GM18909 (cell line): Measurements from ENCODE around the gene DCTN5.
A peak's percentile ranks its signal among the peaks of the same experiment; 100 is the strongest.

Experiments used
- ATAC-seq: cut with Tn5 transposase; IDR thresholded peaks from one replicate; pipeline ENCODE4 v1.9.1; 2021; ENCODE audit warnings: mild to moderate bottlenecking; ENCODE audit not compliant: unreplicated experiment, poor library complexity

Gene DCTN5

DNA sequence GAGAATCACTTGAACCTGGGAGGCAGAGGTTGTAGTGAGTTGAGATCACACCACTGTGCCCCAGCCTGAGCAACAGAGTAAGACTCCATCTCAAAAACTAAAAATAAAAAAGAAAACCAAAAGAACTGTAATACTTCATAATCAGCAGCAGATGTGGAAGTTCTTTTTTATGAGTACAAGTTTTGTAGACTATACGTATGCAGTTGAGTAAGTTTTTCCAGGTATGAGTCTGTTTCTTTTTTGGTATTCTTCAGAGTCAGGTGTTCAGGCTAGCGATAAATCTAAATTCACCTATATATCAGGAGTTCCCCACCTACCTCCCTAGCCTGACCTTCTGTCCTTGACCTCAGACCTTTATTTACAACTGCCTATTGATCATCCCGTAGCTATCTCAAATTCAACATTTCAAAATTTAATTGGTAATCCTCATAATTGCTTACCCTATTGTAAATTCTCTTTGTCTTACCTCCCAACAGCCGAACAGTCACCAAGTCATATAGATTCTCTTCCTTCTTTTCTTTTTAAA is 10.7 kb downstream of the DCTN5 start:
- ATAC-seq, result no peak

DNA sequence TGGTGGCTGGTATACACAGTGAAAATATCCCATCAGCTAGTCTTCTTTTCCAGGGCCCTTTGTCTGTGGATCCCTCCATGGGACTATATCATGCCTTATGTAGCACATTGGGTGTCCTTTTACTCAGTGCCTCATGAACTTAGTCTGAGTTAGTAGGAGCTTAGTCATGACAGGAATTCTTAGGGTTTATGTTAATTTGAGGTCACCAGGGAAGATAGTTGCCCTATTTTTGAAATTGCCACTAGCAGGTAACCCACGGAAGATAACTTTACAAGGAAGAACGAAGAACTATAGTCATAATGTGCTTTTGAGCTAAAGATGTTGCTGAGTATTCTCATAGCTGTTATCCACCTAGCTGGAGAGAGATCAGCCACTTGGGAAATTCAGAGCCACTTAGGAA is 22.7 kb downstream of the DCTN5 start:
- no peak for ATAC-seq

DNA sequence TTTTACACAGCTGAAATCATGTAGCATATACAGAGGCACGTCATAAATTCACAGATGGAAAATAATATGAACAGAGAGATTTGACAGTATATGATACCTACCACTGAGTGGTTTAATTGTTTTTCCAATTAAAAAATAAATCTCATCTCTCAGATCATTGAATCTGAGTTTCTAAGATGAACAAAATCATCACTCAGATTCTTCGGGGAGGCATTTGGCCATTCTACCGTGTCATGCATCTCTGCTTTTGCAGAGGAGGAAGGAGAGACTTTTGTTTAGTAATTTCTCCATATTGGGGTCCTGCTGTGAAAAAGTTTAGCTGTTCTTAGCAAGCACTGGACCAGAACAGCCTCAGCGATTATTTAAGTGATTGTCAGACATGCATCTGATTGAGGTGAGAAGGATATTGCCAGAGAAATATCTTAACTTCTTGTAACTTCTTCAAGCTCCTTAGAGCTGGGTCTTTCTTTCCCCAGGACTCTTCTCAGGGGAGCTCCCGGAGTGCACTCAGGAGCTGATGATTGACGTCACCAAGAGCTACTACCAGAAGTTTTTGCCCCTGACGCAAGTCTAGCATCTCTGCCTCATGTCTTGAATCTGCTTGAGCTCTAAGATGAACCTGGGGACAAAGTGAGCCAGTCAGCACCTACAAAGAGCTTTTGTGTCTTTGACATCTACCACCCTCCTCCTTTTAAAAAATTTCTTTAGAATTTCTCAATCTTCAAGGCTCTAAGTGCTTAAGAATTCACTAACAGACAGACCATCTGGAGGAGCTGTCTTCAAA is 25.5 kb downstream of the DCTN5 start:
- no peak for ATAC-seq

DNA sequence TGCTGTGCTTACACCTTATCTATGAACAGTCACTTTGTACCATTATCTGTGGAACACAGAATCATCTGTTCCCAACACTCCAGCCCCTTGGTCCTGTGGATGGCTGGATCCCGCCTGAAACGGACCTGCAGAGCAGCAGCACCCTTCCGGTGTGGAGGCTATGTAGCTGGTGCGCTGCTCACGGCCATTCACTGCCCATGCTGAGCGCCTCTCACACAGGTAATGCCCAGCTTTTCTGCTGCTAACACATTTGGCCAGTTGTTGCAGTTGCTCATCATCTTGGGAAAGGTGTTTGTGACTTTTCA is 26.0 kb downstream of the DCTN5 start:
- ATAC-seq, result no peak

DNA sequence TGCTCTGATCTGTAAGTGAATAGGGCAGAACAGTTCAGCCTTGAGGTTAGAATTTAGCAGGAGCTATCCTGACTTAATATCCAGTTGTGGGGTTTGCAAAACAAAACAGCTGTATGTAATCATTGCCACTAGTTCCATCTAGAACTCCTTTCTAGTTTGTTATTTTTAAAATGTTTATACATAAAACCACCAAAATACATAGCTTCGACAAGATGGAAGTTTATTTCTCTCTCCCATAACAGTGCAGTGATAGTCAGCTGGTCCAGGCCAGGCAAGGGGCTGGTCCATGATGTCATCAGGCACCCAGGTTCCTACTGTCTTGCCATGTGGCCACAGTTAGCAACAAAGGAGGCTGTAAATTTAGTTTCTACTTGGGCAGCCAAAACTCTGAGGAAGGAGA is 27.0 kb downstream of the DCTN5 start:
- ATAC-seq, result no peak

DNA sequence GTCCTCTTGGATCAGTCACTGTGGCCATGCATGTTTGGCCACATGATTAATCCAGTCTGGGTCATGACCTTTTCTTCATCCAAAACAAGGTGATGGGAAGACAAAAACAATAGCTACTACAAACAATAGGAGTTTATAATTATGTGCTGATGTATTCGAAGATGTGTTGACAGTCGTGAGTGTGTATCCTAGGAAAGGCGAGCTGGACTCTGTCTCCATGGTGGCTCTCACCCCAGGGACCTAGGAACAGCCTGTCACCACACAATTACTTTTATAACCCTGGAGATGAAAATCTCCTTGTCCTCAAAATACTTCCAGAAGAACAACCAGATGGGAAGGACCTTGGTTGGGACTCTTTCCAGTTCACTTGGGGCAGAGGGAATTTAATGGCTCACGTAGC is 27.6 kb downstream of the DCTN5 start:
- ATAC-seq, result no peak

DNA sequence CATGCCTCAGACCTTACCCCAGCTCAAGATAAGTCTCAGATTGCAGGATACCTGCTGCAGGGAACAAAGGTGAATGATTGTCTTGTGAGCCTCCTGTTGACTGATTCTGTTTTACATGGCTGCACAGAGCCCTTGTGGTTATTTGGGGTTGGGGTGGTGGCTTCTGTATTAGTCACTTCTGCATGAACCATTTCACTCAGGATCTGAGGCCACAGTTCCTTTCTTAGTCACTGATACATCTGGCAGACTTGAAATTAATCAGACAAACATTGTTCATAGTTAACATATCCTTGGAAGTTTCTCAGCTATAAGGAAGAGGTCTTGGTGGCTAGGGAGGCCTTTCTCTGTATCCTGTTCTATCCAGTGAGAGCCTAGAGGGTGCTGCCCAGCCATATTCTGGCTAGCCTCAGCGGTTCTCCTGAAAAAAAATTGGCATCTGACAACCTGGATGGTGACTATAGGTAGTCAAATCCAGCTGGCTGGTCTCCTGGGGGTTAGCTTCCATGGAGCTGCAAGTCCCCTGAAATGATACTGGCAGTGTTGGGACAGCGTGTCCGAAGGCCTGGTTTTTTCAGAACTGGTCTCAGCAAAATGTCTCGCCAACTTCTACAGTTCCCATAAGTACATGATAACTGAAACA is 29.0 kb downstream of the DCTN5 start:
- ATAC-seq, result peak; percentile 89

DNA sequence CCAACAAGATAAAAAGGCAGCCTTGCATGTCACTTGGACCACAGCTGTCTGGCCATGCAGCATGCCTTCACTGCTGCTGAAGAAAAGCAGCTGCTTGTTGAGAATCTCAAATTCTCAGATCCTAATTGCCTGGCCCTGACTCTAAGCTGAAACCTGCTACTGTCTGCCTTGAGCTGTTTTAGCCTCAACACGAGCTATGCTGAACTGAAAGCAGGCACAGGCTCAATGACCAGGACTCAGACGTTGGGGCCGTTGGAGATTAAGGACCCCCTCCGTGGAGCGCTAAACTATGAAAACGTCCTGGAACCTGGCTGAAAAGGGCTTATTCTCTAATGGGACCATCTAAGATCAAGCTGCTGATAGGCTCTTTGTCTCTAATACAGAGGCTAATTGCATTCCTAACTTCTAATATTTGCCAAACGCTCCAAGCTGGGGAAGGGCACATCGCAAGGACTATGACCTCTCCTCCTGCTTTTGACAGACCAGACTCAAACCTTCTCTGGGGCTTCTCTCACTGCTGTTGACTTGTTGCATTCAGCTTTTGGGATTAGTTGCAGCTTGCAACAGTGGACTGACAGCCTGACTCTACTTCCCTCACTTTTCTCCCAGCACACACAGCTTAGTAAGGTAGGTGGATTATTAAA is 32.8 kb downstream of the DCTN5 start:
- ATAC-seq, result no peak

DNA sequence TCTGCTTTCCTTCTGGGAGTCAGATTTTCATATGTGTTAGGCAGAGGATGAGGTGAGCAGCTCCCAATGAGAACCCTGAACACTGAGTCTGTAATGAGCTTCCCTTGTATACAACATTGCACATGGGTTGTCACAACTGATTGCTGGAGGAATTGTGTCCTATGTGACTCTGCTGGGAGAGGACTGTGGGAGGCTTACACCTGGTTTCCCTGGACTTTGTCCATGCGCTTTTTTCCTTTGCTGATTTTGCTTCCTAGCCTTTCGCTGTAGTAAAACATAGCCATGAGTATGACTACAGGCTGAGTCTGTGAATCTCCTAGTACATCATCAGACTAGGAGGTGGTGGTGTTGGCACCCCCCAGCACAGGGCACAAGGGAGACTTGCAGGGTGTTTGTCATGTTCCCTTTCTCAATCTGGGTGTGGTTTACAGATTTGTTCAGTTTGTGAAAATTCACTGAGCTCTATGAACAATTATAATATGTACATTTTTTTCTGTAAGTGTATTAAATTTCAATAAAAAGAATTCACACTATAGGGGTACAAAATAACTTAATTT is 35.7 kb downstream of the DCTN5 start:
- no peak for ATAC-seq

DNA sequence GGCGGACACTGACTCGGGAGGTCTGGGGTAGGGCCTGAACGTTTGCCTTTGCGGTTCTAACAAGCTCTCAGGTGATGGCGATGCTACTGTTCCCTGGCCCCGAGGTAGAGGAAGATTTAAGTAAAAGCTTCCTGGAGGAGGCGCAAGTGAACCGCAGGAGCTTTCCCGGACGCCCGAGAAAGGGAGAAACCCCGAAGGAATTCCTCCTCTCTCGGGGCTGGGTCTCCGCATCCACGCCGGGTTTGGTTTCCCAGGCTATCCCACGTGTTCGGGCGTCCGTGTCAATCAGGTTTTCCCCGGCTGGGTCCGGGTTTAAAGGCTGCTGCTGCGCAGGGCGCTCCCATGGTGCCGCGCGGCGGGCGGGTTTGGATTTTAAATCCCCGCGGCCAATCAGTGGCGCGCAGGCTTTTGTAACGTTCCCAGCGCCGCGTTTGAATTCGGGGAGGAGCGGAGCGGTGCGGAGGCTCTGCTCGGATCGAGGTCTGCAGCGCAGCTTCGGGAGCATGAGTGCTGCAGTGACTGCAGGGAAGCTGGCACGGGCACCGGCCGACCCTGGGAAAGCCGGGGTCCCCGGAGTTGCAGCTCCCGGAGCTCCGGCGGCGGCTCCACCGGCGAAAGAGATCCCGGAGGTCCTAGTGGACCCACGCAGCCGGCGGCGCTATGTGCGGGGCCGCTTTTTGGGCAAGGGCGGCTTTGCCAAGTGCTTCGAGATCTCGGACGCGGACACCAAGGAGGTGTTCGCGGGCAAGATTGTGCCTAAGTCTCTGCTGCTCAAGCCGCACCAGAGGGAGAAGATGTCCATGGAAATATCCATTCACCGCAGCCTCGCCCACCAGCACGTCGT is 37.4 kb downstream of the DCTN5 start, which contains the start of gene PLK1:
TSS of gene PLK1 (plus strand) at position 460 of the 844 bp plus-strand sequence. CDS start at position 504, 44 bp downstream.
- peak; percentile 82 for ATAC-seq

DNA sequence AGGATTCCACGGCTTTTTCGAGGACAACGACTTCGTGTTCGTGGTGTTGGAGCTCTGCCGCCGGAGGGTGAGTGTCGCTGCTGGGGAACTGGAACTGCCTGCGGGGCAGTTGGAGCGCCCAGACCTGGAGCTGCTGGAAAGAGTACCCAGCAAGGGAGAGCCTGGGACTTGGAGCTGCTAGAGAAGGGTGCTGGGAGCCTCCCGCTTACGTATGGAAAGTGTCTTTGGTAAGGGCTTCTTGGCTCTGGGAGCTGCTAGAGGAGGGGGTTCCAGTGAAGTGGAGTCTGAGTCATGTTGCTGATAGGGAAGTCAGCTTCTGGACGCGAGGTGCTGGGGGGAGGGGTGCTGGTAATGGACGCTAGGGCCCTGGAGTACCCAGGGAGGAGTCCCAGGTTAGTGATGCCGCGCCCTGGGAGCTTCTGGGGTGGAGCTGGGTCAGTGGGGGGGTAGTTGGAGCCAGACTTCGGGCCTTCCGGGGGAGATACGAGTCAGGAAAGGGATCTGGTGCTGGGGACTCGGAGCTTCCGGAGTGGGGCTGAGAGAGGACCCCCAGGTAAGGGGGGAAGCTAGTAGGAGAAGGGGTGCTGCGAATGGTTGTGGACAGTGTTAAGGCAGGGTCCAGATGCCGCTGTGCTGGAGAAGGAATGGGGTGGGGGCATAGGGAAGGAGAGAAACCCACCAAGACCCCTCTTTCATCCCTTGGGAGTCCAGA is 38.2 kb downstream of the DCTN5 start:
- ATAC-seq, result no peak

DNA sequence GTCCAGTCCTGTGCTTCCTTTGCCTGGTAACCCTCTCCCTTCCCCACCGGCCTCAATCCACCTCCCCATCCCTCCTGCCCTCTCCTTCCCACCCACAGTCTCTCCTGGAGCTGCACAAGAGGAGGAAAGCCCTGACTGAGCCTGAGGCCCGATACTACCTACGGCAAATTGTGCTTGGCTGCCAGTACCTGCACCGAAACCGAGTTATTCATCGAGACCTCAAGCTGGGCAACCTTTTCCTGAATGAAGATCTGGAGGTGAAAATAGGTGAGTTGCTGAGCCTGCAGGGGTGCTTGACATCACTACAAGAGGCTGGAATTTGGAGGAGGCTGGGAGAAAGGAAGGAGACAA is 38.7 kb downstream of the DCTN5 start:
- no peak for ATAC-seq

DNA sequence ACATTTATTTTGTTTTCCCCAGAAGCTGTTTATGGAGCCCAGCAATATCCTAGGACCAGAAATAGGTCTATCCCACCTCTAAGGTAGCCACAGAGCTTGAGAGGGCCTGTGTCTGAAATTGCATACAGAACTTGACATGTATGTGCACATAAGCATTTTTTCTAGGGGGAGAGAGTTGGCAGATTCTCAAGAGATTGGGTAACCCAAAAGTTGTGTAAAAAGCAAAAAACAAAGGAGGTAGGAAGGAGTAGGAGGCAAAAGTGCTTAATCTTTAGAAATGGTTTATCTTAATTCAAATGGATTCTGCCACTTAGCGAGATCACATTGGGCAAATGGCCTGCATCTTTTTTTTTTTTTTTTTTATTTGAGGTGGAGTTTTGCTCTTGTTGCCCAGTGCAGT is 40.9 kb downstream of the DCTN5 start:
- no peak for ATAC-seq

DNA sequence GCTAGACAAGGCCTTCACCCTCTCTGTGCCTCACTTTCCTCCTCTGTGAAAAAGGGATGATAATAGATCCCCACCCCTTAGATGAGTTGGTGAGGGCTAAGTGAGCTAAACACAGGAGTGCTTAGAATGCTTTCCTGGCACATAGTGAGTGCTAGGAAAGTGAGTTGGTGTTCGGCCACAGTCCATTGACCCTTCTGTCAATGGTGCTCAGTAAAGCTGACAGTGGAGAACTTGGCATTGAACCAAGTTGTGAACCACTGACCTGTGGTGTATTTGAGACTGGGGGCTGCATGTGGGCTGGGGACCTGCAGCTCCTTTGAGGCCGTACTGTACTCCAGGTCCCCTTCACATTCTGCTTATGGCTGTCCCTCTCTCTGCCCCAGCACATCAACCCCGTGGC is 42.2 kb downstream of the DCTN5 start:
- ATAC-seq, result no peak

DNA sequence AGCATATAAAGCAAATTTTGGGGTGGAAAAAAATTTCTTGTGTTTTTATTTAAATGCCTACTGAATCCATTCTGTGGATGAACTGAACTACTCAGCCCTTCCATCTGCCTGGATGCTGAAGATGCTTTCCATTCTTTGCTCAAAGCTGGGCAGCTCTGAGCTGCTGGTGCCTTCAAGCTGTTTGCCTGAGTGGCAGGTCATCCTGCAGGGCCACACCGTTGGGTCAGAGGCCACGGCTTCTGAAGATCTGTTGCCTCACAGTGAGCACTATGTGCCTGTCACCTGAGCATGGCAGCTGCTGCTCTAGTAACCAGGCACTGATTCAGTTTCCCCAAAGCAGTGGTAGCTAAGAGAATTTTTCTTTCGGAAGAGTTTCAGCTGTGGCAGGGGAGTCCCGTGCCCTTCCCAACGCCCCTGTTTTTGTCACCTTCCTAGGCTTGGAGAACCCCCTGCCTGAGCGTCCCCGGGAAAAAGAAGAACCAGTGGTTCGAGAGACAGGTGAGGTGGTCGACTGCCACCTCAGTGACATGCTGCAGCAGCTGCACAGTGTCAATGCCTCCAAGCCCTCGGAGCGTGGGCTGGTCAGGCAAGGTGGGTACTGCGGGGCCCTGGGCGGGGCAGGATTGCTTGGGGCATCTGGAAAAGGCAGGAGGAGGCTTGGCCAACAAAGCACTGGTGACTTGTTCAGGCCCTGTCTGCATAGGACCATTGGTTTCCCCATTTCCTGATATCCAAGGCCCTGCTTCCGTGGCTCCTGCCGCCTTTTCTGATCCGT is 46.0 kb downstream of the DCTN5 start:
- no peak for ATAC-seq

DNA sequence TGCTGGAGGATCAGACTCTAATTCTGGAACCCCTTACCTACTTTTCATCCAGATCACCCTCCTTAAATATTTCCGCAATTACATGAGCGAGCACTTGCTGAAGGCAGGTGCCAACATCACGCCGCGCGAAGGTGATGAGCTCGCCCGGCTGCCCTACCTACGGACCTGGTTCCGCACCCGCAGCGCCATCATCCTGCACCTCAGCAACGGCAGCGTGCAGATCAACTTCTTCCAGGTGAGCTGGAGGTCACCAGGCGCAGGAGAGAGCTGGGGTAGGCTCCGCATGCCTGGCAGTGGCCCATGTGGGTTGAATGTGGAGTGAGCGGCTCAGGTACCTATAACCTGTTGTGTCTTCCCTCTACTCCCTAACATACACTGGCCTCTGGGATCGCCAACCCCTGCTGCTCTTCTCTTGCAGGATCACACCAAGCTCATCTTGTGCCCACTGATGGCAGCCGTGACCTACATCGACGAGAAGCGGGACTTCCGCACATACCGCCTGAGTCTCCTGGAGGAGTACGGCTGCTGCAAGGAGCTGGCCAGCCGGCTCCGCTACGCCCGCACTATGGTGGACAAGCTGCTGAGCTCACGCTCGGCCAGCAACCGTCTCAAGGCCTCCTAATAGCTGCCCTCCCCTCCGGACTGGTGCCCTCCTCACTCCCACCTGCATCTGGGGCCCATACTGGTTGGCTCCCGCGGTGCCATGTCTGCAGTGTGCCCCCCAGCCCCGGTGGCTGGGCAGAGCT is 48.3 kb downstream of the DCTN5 start:
- no peak for ATAC-seq

DNA sequence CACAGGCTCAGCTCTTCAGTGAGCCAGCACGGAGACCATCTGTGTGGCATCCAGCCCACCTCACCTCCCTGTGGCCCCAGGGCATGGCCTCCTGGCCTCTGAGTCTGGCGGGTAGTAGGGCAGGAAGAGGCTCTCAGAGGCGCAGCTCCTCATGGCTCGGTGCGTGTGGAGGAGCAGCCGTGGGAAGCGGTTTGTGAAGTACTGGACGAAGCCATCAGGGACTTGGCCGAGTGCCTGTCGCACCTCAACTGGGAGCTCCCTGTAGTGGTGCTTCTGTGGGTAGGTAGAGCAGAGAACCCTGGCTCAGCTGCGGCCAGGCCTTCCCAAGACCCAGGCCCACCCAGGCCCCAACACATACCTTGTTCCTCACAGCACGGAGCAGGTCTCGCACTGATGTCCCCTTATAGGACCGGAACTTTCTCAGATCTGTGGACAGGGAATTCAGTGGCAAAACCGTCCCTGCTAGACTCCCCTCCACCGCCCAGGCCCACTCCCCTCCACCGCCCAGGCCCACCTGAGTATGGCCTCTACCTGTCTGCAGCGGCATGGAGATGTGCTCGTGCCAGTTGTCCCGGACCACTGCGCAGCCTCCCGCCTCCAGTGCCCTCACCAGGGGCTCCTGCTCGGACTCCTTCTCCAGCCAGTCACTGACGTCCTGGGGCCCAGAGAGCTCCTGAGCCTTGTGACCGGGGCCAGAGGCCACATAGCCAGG is 49.7 kb downstream of the DCTN5 start:
- no peak for ATAC-seq
